Stimulated activated effector memory CD8-positive, alpha-beta T cell treated with anti-CD3 and anti-CD28 coated beads, Interleukin-12 subunit alpha, Interleukin-12 subunit beta, amount 100 ng/mL, for 72 hours (primary cell): ENCODE results near the gene SCNN1B.
"Not testable (repeated sequence)": the region's sequence is repeated elsewhere in the genome, so short reads cannot be mapped to it uniquely, and the experiment has no call there.

Source experiments
- ATAC-seq: fragments of 150-1000 bp; cut with Tn5 transposase; 2 replicates; pipeline ENCODE4 v1.10.0; 2021
- DNase-seq, 2 donors: peaks; one replicate each; pipeline ENCODE4 v3.0.0; 2021 to 2022; ENCODE audit warnings: low spot score in 2 of 2
- H3K27ac Mint-ChIP-seq: one replicate; pipeline ENCODE4 v1.8.0; 2022; ENCODE audit warnings: mild to moderate bottlenecking, mixed read lengths
- H3K36me3 Mint-ChIP-seq: one replicate; pipeline ENCODE4 v1.8.0; 2022; ENCODE audit warnings: mild to moderate bottlenecking, mixed read lengths
- H3K4me1 Mint-ChIP-seq: one replicate; pipeline ENCODE4 v1.8.0; 2022; ENCODE audit warnings: mixed read lengths
- H3K4me3 Mint-ChIP-seq: one replicate; pipeline ENCODE4 v1.8.0; 2022; ENCODE audit warnings: mild to moderate bottlenecking, mixed read lengths
- H3K9me3 Mint-ChIP-seq: one replicate; pipeline ENCODE4 v1.8.0; 2022; ENCODE audit warnings: mixed read lengths

Gene SCNN1B

GRCh38 chr16:23348579-23349469 is 46.7 kb downstream of the SCNN1B start:
- Mint-ChIP-seq H3K36me3 (no peaks in the 10 kb centered on the region), H3K4me1 (no peaks in the 10 kb centered on the region)

GRCh38 chr16:23351360-23351759 is 49.3 kb downstream of the SCNN1B start:
- DNase-seq (no peak), ATAC-seq (no peak)
- no peaks in the 10 kb centered on the region for H3K9me3 Mint-ChIP-seq
- H3K4me1 Mint-ChIP-seq: no peaks in the 10 kb centered on the region
- H3K4me3 Mint-ChIP-seq: no peak overlapping the region
- no peaks in the 10 kb centered on the region for H3K36me3 Mint-ChIP-seq
- no peak overlapping the region for H3K27ac Mint-ChIP-seq

More at GRCh38 chr16:23348579-23349469, 46.7 kb downstream of the SCNN1B start:
- H3K9me3 Mint-ChIP-seq: no peaks in the 10 kb centered on the region
- no peak overlapping the region for H3K27ac Mint-ChIP-seq
- no peak for ATAC-seq
- H3K4me3 Mint-ChIP-seq: no peak overlapping the region
- no peak for DNase-seq

GRCh38 chr16:23353440-23353839 is 51.3 kb downstream of the SCNN1B start:
- H3K4me3 Mint-ChIP-seq: no peak overlapping the region
- no peak overlapping the region for H3K27ac Mint-ChIP-seq
- ATAC-seq (no peak), DNase-seq (no peak)
- H3K9me3 Mint-ChIP-seq: no peaks in the 10 kb centered on the region
- no peaks in the 10 kb centered on the region for H3K4me1 Mint-ChIP-seq
- H3K36me3 Mint-ChIP-seq: no peaks in the 10 kb centered on the region

GRCh38 chr16:23354246-23354645 is 52.1 kb downstream of the SCNN1B start:
- no peak overlapping the region for H3K4me3 Mint-ChIP-seq
- no peak overlapping the region for H3K27ac Mint-ChIP-seq
- no peaks in the 10 kb centered on the region for H3K36me3 Mint-ChIP-seq
- H3K9me3 Mint-ChIP-seq: no peaks in the 10 kb centered on the region
- no peak for DNase-seq
- no peak for ATAC-seq
- H3K4me1 Mint-ChIP-seq: no peaks in the 10 kb centered on the region

- Mint-ChIP-seq H3K36me3 (no peaks in the 10 kb centered on the region), H3K4me1 (no peaks in the 10 kb centered on the region), H3K27ac (no peak overlapping the region), H3K4me3 (no peak overlapping the region), H3K9me3 (no peaks in the 10 kb centered on the region)
- ATAC-seq: no peak
- no peak for DNase-seq
Measured at GRCh38 chr16:23355106-23355670, 53.1 kb downstream of the SCNN1B start.

GRCh38 chr16:23356941-23357340 is 54.8 kb downstream of the SCNN1B start:
- H3K27ac Mint-ChIP-seq: no peak overlapping the region
- ATAC-seq (no peak), DNase-seq (no peak)
- no peaks in the 10 kb centered on the region for H3K9me3 Mint-ChIP-seq
- no peaks in the 10 kb centered on the region for H3K4me1 Mint-ChIP-seq
- H3K36me3 Mint-ChIP-seq: no peaks in the 10 kb centered on the region
- no peak overlapping the region for H3K4me3 Mint-ChIP-seq

- no peaks in the 10 kb centered on the region for H3K4me1 Mint-ChIP-seq
- ATAC-seq: no peak
- H3K9me3 Mint-ChIP-seq: no peaks in the 10 kb centered on the region
- no peaks in the 10 kb centered on the region for H3K36me3 Mint-ChIP-seq
- H3K27ac Mint-ChIP-seq: no peak overlapping the region
- no peak overlapping the region for H3K4me3 Mint-ChIP-seq
- no peak for DNase-seq
Measured at GRCh38 chr16:23357761-23358290, 55.7 kb downstream of the SCNN1B start.

- no peaks in the 10 kb centered on the region for H3K4me1 Mint-ChIP-seq
- H3K36me3 Mint-ChIP-seq: no peaks in the 10 kb centered on the region
- H3K27ac Mint-ChIP-seq: no peak overlapping the region
- H3K4me3 Mint-ChIP-seq: no peak overlapping the region
- no peaks in the 10 kb centered on the region for H3K9me3 Mint-ChIP-seq
- DNase-seq: no peak
- ATAC-seq: no peak
Measured at GRCh38 chr16:23359092-23359760, 57.1 kb downstream of the SCNN1B start.

- Mint-ChIP-seq H3K9me3 (no peaks in the 10 kb centered on the region), H3K36me3 (no peaks in the 10 kb centered on the region), H3K27ac (no peak overlapping the region), H3K4me3 (no peak overlapping the region), H3K4me1 (peaks cover 11% of the 10 kb centered on the region)
- ATAC-seq (peak; percentile 42), DNase-seq (no peak)
Measured at GRCh38 chr16:23362460-23363317, 60.6 kb downstream of the SCNN1B start.

GRCh38 chr16:23365602-23366240 is 63.6 kb downstream of the SCNN1B start:
- no peak overlapping the region for H3K4me3 Mint-ChIP-seq
- no peaks in the 10 kb centered on the region for H3K9me3 Mint-ChIP-seq
- peak overlapping the region; percentile 15 for H3K27ac Mint-ChIP-seq
- H3K36me3 Mint-ChIP-seq: no peaks in the 10 kb centered on the region
- peaks cover 11% of the 10 kb centered on the region for H3K4me1 Mint-ChIP-seq
- peak; percentile 49 for ATAC-seq
- DNase-seq: no peak

GRCh38 chr16:23366341-23366740 is 64.2 kb downstream of the SCNN1B start:
- H3K4me1 Mint-ChIP-seq: peaks cover 11% of the 10 kb centered on the region
- ATAC-seq, H3K9me3 Mint-ChIP-seq, DNase-seq, H3K27ac Mint-ChIP-seq, H3K36me3 Mint-ChIP-seq, H3K4me3 Mint-ChIP-seq: not testable (repeated sequence)

- H3K4me3 Mint-ChIP-seq: no peak overlapping the region
- no peaks in the 10 kb centered on the region for H3K9me3 Mint-ChIP-seq
- no peaks in the 10 kb centered on the region for H3K36me3 Mint-ChIP-seq
- DNase-seq: no peak
- H3K4me1 Mint-ChIP-seq: peaks cover 11% of the 10 kb centered on the region
- ATAC-seq: no peak
- no peak overlapping the region for H3K27ac Mint-ChIP-seq
Measured at GRCh38 chr16:23367564-23367963, 65.5 kb downstream of the SCNN1B start.

GRCh38 chr16:23367988-23368387 is 65.9 kb downstream of the SCNN1B start:
- Mint-ChIP-seq H3K4me3 (no peak overlapping the region), H3K27ac (no peak overlapping the region), H3K4me1 (peaks cover 11% of the 10 kb centered on the region), H3K36me3 (no peaks in the 10 kb centered on the region), H3K9me3 (no peaks in the 10 kb centered on the region)
- DNase-seq: no peak
- no peak for ATAC-seq

- no peak for ATAC-seq
- DNase-seq: no peak
- Mint-ChIP-seq H3K36me3 (peaks cover 3% of the 10 kb centered on the region), H3K27ac (no peak overlapping the region), H3K9me3 (no peaks in the 10 kb centered on the region), H3K4me3 (no peak overlapping the region), H3K4me1 (peaks cover 11% of the 10 kb centered on the region)
Measured at GRCh38 chr16:23368469-23368868, 66.4 kb downstream of the SCNN1B start.
